CD4-positive, alpha-beta T cell treated with Interleukin-21 for 1 hour (primary cell): ENCODE data around the gene ARHGAP28.
"Not testable (repeated sequence)": the region's sequence is repeated elsewhere in the genome, so short reads cannot be mapped to it uniquely, and the experiment has no call there.

Source experiments
- DNase-seq: peaks from one replicate; pipeline ENCODE4 v3.0.0-alpha.2; 2020

ARHGAP28 gene

GRCh38 chr18:6778459-6779247 lies 49.1 kb downstream of the ARHGAP28 start:
- DNase-seq, result no peak

- no peak for DNase-seq
These were observed 51.7 kb downstream of the ARHGAP28 start for GRCh38 chr18:6781142-6781714.

- DNase-seq, result no peak
These were observed 52.3 kb downstream of the ARHGAP28 start for GRCh38 chr18:6781796-6782195.

- no peak for DNase-seq
These were observed 53.3 kb downstream of the ARHGAP28 start for GRCh38 chr18:6782861-6783260.

GRCh38 chr18:6784046-6784445 lies 54.5 kb downstream of the ARHGAP28 start:
- no peak for DNase-seq

- no peak for DNase-seq
These were observed 55.5 kb downstream of the ARHGAP28 start for GRCh38 chr18:6785001-6785400.

DNA sequence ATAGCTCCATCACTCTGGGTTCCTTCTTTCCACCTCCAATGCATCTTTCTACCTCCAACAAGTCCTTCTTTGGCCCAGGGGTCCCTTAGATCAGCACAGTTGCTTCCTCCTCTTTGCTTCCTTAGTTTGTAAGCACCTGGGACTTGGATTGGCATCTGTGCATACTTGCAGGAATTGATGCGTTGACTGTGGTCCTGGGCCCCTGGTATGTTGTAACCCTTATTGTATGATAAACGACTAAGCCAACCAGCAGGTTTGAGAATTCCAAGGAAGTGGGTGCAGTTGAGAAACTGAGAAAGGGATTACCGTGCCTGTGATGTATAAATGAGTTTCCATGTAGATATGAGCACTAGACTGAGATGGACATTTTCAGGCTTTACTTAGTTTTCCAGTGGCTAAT lies 55.9 kb downstream of the ARHGAP28 start:
- DNase-seq, result no peak

DNA sequence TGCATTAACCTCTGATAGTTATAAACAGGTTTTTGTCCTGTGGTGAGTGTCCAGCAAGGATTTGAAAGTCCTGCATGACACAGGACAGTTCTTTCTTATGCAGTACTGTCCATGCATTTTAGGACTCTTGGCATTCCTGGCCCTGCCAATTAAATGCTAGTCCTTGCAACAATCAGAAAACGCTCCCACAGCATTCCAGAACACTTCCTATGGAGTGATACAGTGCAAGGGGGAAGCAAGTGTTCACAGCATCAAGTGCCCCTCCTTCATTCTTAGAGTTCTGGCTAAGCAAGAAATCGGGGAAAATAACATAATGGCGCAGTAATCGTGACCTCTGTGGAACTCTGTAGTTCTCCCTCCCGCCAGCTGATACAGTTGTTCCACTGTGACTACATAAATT lies 62.9 kb downstream of the ARHGAP28 start:
- DNase-seq, result no peak

DNA sequence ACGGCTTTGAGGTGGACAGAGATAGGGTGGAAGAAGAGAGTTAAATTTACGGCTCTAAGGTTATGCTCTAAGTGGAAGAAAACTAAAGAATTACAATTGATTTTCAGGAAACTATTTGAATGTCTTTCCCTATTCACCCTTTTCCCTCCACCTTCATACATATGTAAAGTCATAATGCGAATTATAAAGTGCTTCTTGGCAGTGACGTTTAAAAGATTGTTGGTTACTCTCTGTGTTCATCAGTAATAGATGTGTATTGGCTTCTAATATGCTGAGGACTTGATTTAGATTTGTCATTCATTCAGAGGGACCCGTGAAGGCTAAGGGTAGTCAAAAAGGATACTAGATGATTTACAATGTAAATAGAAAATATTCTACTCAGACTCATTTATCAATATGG lies 63.9 kb downstream of the ARHGAP28 start:
- no peak for DNase-seq

DNA sequence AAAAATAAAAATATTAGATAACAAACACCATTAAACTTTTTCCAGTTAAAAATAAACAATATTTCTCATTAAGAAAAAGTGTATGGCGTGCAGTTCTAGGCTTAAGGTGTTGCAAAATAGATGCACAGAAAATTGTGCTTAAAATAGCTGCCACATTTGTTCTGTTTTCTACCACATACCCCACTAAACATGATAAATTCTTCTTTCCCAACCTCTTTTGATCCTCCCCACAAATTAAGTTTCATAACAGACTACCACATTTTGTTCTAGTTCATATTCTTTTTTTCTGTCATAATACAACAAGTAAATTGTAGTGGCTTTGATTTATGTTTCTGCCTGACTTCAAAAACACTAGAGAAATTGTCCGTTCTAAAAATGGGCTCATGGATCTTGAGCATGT lies 64.5 kb downstream of the ARHGAP28 start:
- DNase-seq, result no peak

- no peak for DNase-seq
These were observed 65.8 kb downstream of the ARHGAP28 start for GRCh38 chr18:6795307-6795706.

- no peak for DNase-seq
These were observed 67.0 kb downstream of the ARHGAP28 start for GRCh38 chr18:6796511-6796910.

GRCh38 chr18:6797171-6797570 lies 67.7 kb downstream of the ARHGAP28 start:
- no peak for DNase-seq

- DNase-seq, result no peak
These were observed 69.4 kb downstream of the ARHGAP28 start for GRCh38 chr18:6798896-6799295.

DNA sequence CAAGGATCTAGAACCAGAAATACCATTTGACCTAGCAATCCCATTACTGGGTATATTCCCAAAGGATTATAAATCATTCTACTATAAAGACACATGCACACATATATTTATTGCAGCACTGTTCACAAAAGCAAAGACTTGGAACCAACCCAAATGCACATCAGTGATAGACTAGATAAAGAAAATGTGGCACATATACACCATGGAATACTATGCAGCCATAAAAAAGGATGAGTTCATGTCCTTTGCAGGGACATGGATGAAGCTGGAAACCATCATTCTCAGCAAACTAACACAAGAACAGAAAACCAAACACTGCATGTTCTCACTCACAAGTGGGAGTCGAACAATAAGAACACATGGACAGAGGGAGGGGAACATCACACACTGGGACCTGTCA lies 70.8 kb downstream of the ARHGAP28 start:
- not testable (repeated sequence) for DNase-seq

GRCh38 chr18:6807515-6808257 lies 78.2 kb downstream of the ARHGAP28 start:
- no peak for DNase-seq

GRCh38 chr18:6810191-6810590 lies 80.7 kb downstream of the ARHGAP28 start:
- DNase-seq, result no peak

DNA sequence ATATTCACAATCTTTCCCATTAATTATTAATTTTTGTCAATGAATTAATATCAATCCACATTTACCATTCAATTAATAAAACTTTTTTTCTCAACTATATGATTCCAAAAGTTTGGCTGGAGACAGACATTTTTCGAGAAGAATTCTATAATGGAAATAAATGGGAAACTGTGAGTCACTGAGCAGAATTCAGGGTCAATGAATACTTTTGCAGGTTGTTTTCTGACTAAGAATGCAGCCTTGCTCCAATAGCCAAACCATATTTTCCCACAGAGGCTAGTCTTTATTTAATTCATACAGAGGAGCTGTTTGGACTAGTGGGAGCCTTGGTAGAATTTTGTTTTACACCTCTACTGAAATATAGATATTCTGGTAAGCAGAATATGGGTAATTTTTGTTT lies 82.3 kb downstream of the ARHGAP28 start:
- no peak for DNase-seq

DNA sequence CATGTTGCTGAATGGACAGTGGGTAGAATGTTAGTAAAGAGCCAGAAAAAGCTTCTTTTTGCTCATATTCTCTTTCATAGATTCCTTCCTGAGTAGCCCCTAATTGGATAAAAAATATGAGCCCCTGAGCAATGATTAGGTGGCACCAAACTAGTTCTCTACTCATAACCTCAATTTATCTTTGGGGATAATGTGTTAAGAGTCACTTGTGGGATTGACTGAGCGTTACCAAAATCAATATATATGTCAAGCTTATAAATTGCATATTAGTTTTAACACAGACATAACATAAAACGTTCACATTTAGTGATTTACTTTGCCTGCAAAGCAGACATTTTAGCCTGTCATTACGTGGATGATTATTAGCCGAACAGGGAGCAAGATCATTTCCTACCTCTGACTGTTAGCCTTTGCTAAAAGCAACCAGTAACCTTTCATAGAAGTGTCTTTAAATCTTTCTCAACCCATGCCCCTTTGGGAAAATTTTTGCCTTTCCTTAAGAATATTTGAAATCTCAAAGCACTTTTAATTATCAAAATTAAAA lies 85.4 kb downstream of the ARHGAP28 start:
- DNase-seq, result no peak

- DNase-seq, result no peak
These were observed 86.6 kb downstream of the ARHGAP28 start for GRCh38 chr18:6816154-6816553.

- DNase-seq, result no peak
These were observed 89.8 kb downstream of the ARHGAP28 start for GRCh38 chr18:6819332-6819731.

- no peak for DNase-seq
These were observed 90.8 kb downstream of the ARHGAP28 start for GRCh38 chr18:6820314-6820713.

DNA sequence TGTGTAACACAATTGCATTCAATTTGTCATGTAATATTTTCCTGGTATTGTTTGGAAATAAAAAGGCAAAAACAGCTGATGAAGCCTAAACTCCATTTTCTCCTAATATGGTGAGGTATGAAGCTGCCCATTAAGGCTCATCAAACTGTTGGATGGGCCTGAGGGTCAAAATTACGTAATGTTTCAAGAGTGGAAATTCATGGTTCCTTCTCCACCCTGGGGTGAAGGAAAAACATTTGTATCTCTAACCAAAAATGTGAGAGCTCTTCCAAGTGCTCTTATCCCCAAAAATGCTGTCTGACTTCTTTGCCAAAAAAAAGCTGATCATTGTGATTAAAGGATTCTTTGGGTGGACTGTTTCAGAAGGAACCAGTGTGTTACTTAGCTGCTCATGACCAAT lies 91.8 kb downstream of the ARHGAP28 start:
- DNase-seq, result no peak

- not testable (repeated sequence) for DNase-seq
These were observed 97.6 kb downstream of the ARHGAP28 start for GRCh38 chr18:6827161-6827560.
